ENCODE data around the gene TMTC2. TPM values are rescaled to one million over a fixed set of nuclear protein-coding genes. Genes with fewer than 3 reads are reported as not detected.

The TMTC2 gene
- total RNA-seq, 2 experiments from 2014 or later: 2.5 to 3.1 TPM

DNA sequence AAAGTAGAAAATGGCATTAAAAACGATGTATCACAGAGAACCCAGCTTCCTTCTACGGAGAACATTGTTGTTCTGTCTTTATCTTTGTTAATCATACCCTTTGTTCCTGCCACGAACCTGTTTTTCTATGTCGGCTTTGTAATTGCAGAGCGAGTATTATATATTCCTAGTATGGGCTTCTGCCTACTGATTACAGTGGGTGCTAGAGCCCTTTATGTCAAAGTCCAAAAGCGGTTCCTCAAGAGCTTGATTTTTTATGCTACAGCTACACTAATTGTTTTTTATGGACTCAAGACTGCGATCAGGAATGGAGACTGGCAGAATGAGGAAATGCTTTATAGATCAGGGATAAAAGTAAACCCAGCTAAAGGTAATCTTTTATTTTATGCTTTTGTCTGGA lies 209.6 kb downstream of the TMTC2 start:
- no peaks in the 10 kb centered on the region for H3K4me1 Mint-ChIP-seq (ENCODE audit: low read depth)
- TF ChIP-seq, protein P1, sequence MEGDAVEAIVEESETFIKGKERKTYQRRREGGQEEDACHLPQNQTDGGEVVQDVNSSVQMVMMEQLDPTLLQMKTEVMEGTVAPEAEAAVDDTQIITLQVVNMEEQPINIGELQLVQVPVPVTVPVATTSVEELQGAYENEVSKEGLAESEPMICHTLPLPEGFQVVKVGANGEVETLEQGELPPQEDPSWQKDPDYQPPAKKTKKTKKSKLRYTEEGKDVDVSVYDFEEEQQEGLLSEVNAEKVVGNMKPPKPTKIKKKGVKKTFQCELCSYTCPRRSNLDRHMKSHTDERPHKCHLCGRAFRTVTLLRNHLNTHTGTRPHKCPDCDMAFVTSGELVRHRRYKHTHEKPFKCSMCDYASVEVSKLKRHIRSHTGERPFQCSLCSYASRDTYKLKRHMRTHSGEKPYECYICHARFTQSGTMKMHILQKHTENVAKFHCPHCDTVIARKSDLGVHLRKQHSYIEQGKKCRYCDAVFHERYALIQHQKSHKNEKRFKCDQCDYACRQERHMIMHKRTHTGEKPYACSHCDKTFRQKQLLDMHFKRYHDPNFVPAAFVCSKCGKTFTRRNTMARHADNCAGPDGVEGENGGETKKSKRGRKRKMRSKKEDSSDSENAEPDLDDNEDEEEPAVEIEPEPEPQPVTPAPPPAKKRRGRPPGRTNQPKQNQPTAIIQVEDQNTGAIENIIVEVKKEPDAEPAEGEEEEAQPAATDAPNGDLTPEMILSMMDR (IDR thresholded peaks at IDR 0.05): no peak
- intact Hi-C loops (cut with micrococcal nuclease): no loop called here
- ATAC-seq: no peak
- no peaks in the 10 kb centered on the region for H3K27me3 Mint-ChIP-seq
- H3K4me3 Mint-ChIP-seq: no peak overlapping the region
- no peaks in the 10 kb centered on the region for H3K9me3 Mint-ChIP-seq
- no peaks in the 10 kb centered on the region for H3K36me3 Mint-ChIP-seq (ENCODE audit: low read depth)
- H3K27ac Mint-ChIP-seq: no peak overlapping the region
- ChIA-PET CTCF (interaction anchor here (0.7 to 1.7 kb wide), 2 partner anchors 10 to 211 kb away, joined by 4 to 5 read pairs; no protein-coding TSS in a partner anchor), POLR2A (interaction anchor here (0.6 kb wide), 1 partner anchor 10 kb away, joined by 3 read pairs; no protein-coding TSS in a partner anchor)
- DNase-seq: no peak

DNA sequence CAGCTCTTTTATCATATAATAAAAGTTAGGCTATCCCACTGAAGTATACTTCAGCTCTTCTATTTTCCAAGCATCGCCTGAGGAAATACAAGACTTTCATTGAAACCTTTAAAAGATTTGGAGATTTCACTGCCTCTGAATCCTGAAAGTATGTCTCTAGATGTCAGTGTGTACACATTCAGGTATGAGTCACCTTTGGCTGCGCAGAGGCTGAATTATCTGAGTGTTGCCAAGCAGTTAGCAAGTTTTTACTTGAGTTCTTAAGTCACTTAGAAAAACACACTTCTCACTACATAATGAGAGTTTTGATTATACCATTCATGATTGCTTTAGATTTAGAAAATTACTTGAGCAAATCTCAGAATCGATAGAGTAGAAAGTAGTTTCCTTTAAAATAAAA lies 210.3 kb downstream of the TMTC2 start:
- TF ChIP-seq, protein P1 (IDR thresholded peaks at IDR 0.05): no peak
- ATAC-seq: no peak
- POLR2A ChIA-PET: no interaction called here
- intact Hi-C loops (cut with micrococcal nuclease): no loop called here
- Mint-ChIP-seq H3K4me1 (ENCODE audit: low read depth) (no peaks in the 10 kb centered on the region), H3K9me3 (no peaks in the 10 kb centered on the region), H3K4me3 (no peak overlapping the region), H3K36me3 (ENCODE audit: low read depth) (no peaks in the 10 kb centered on the region), H3K27me3 (no peaks in the 10 kb centered on the region), H3K27ac (no peak overlapping the region)
- no peak for DNase-seq
- CTCF ChIA-PET: interaction anchor here (0.7 to 1.7 kb wide), 2 partner anchors 10 to 211 kb away, joined by 4 to 5 read pairs; no protein-coding TSS in a partner anchor

DNA sequence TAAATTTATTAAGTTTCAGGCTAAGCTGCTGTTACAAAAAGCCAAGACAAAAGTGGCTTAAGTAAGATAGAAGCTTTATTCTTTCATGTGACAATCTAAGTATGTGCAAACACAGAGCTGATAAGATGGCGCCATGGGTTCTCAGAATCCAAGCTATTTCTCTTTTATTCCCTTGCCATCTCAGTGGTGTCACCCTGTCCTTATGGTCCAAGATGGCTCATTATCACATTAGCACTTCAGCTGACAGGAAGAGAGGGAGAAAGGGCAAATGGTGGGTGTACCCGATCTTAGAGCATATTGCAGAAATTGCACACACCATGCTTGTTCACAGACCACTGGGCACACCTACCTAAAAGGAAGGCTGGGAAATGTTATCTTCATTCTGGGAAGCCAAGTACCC lies 211.7 kb downstream of the TMTC2 start:
- ChIA-PET POLR2A (no interaction called here), CTCF (interaction anchor here (1.0 kb wide), 1 partner anchor 213 kb away, joined by 3 read pairs; no protein-coding TSS in a partner anchor)
- no peaks in the 10 kb centered on the region for H3K36me3 Mint-ChIP-seq (ENCODE audit: low read depth)
- no peaks in the 10 kb centered on the region for H3K27me3 Mint-ChIP-seq
- no peaks in the 10 kb centered on the region for H3K9me3 Mint-ChIP-seq
- TF ChIP-seq, protein P1 (IDR thresholded peaks at IDR 0.05): no peak
- ATAC-seq (no peak), DNase-seq (no peak)
- no peaks in the 10 kb centered on the region for H3K4me1 Mint-ChIP-seq (ENCODE audit: low read depth)
- no peak overlapping the region for H3K4me3 Mint-ChIP-seq
- no peak overlapping the region for H3K27ac Mint-ChIP-seq
- intact Hi-C loops (cut with micrococcal nuclease): no loop called here

DNA sequence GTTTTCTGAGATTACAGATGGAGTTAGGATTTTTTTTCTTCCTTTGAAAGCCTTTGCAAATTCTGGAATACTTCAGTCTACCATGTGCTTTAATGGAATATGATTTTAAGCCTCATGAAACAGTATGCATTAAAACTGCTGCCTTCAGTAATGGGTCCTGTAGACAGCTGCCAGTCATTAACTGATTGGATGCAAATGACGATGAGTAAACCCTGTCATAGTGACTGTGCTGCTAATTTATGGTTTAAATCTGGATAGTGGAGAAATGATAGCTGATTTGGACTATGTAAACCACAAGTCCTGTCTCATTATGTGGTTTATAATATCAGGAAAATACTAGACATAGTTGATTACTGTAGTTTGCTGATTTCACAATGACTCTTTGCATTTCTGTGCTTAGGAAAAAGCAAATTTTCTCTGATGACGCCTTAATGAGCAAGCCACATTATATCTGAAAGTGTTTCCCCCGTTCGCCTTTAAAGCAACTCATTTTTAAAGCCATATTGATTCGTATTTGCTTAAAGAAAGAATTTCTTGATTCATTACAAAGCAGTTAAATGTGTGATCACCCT lies 217.6 kb downstream of the TMTC2 start:
- no peaks in the 10 kb centered on the region for H3K4me1 Mint-ChIP-seq (ENCODE audit: low read depth)
- no peak for ATAC-seq
- H3K27ac Mint-ChIP-seq: no peak overlapping the region
- H3K36me3 Mint-ChIP-seq (ENCODE audit: low read depth): no peaks in the 10 kb centered on the region
- no peaks in the 10 kb centered on the region for H3K9me3 Mint-ChIP-seq
- ChIA-PET CTCF (no interaction called here), POLR2A (no interaction called here)
- no peak overlapping the region for H3K4me3 Mint-ChIP-seq
- no peaks in the 10 kb centered on the region for H3K27me3 Mint-ChIP-seq
- TF ChIP-seq, protein P1 (IDR thresholded peaks at IDR 0.05): no peak
- intact Hi-C loops (cut with micrococcal nuclease): no loop called here
- no peak for DNase-seq

DNA sequence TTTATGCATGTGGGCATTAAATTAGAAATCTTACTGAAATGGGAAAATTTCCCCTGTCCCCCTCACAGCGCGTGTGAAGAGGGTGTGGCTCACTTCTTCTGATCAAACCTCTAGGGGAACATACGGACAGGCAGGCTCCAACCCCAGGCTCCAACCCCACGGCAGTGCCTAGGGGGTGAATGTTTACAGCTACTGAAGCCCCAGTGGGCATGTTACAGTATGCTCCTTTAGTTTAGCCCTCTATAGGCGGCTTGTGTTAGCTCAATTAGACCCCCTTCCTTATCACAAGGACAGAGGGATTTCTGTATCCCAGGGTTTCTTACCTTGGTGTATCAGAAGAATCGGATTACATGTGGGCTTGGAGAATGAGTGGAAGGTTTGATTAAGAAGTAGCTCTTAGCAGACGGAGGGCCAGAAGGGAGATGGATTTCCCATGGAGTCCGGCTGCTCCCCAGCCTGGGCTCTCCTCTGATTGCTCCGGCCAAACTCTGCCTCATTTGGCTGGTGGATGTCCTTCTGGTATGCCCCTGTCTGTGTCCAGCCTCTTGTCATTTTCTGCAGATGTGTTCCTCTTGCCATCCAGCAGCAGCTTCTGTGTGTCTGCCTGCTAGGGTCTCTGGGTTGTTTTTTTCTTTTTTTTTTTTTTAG lies 223.7 kb downstream of the TMTC2 start:
- Mint-ChIP-seq H3K4me1 (ENCODE audit: low read depth) (no peaks in the 10 kb centered on the region), H3K27ac (no peak overlapping the region), H3K27me3 (no peaks in the 10 kb centered on the region), H3K36me3 (ENCODE audit: low read depth) (no peaks in the 10 kb centered on the region), H3K4me3 (no peak overlapping the region), H3K9me3 (no peaks in the 10 kb centered on the region)
- ChIA-PET CTCF (no interaction called here), POLR2A (no interaction called here)
- intact Hi-C loops (cut with micrococcal nuclease): no loop called here
- ATAC-seq: no peak
- no peak for DNase-seq
- TF ChIP-seq, protein P1 (IDR thresholded peaks at IDR 0.05): no peak

Measured in activated CD8-positive, alpha-beta T cell treated with anti-CD3 and anti-CD28 coated beads for 36 hours (primary cell).